ES-I3 (cell line): ENCODE results near the gene C5orf63.

Experiments used
- H3K36me3 ChIP-seq: 2 replicates; pipeline ENCODE4 v1.6.1; 2013; ENCODE audit warnings: mild to moderate bottlenecking, low read length, control low read depth, moderate library complexity; ENCODE audit not compliant: insufficient read depth
- H3K4me1 ChIP-seq: 2 replicates; pipeline ENCODE4 v1.6.1; 2013; ENCODE audit warnings: mild to moderate bottlenecking, control low read depth, low read length; ENCODE audit not compliant: insufficient read depth
- H3K9ac ChIP-seq: 2 replicates; pipeline ENCODE4 v1.6.1; 2013; ENCODE audit warnings: low read depth, mild to moderate bottlenecking, low read length, moderate library complexity
- H3K9me3 ChIP-seq: 2 replicates; pipeline ENCODE4 v1.6.1; 2013; ENCODE audit warnings: mild to moderate bottlenecking, low read length, moderate library complexity; ENCODE audit not compliant: control insufficient read depth, insufficient read depth

C5orf63 gene

DNA sequence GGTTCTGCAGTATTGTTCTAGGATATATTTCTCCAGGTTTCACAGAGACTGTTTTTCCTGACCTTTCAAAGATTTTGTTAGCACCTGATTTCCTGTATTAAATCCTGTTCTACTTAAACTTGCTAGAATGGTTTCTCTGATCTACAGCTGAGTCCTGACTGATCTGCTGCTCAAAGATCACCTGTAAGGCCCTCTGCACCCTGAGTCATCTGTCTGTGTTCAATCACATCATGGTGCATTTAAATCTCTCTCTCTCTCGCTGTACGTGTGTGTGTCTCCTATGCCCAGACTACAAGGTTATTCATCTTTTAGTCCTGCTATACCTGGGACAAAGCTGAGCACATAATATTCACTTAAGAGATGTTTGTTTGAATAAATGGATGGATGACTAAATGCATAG lies 13.3 kb upstream of the C5orf63 start:
- Histone ChIP-seq H3K4me1 (peaks cover 7% of the 10 kb centered on the region; the same call in 1 of the 2 replicates), H3K9ac (no peak overlapping the region), H3K36me3 (no peaks in the 10 kb centered on the region), H3K9me3 (no peaks in the 10 kb centered on the region)

DNA sequence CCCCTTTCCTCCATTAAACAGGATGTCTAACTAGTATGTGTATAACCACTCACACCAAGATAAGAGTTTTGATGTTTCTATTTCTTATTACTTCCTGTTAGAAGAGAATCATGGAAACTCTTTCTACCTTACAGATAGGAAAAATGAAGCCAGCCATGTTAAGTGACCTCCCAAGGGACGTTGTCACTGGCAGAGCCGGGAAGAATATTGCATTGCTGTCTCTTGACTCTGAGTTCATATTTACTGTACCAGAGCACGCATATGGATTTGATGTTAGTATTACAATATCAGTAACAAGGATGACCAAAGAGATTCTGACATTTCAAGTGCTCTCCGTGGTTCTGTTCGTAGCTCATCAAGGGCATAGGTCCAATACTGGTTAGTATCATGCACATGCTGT lies 12.5 kb upstream of the C5orf63 start:
- H3K9ac ChIP-seq, result no peak overlapping the region
- H3K9me3 ChIP-seq, result no peaks in the 10 kb centered on the region
- H3K4me1 ChIP-seq, result peaks cover 7% of the 10 kb centered on the region; the same call in 1 of the 2 replicates
- no peaks in the 10 kb centered on the region for H3K36me3 ChIP-seq

GRCh38 chr5:127085371-127085770 lies 12.1 kb upstream of the C5orf63 start:
- no peak overlapping the region for H3K9ac ChIP-seq
- H3K36me3 ChIP-seq, result no peaks in the 10 kb centered on the region
- peaks cover 9% of the 10 kb centered on the region for H3K4me1 ChIP-seq
- no peaks in the 10 kb centered on the region for H3K9me3 ChIP-seq

DNA sequence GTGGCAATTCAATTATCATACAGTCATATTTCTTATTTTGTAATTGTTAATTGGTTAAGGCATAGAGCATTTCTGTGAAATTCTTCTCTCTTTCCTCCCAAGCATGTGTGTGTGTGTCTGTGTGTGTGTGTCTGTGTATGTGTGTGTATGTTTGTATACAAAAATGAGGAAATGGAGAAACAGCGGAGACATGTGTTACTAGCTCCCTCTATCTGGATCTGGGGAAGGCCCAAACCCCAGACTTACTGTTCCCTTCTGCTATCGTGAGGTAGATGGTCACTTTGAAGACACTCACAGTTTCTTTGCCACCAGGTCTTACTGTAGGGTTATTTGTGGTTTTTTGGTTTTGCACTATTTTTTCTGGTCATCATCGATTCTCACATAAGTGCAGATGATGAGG lies 11.4 kb upstream of the C5orf63 start:
- H3K36me3 ChIP-seq, result no peaks in the 10 kb centered on the region
- no peak overlapping the region for H3K9ac ChIP-seq
- H3K9me3 ChIP-seq, result no peaks in the 10 kb centered on the region
- peaks cover 16% of the 10 kb centered on the region for H3K4me1 ChIP-seq

DNA sequence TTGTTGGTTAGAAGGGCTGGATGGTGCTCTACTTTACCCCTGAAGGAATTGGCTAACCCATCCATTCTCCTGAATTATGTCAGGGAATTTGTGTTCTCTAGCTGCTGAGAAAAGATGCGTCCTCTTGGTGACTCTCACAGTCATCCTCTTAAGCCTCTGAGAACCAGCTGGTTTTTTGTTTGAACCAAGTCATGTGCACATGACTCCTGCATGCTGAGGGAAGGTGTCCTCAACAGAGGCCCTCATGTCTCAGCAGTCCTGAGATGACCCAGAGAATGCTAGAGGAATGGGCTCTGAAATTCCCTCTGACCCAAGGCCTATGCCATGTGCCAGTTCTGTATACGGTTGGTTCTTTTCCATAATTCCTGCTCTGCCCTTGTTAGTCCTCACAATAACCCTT lies 10.4 kb upstream of the C5orf63 start:
- Histone ChIP-seq H3K4me1 (peaks cover 12% of the 10 kb centered on the region), H3K9me3 (no peaks in the 10 kb centered on the region), H3K9ac (no peak overlapping the region), H3K36me3 (no peaks in the 10 kb centered on the region)

- H3K9ac ChIP-seq, result no peak overlapping the region
- H3K4me1 ChIP-seq, result peaks cover 33% of the 10 kb centered on the region
- H3K36me3 ChIP-seq, result no peaks in the 10 kb centered on the region
- no peaks in the 10 kb centered on the region for H3K9me3 ChIP-seq
These were observed 6.7 kb upstream of the C5orf63 start for GRCh38 chr5:127079994-127080491.

DNA sequence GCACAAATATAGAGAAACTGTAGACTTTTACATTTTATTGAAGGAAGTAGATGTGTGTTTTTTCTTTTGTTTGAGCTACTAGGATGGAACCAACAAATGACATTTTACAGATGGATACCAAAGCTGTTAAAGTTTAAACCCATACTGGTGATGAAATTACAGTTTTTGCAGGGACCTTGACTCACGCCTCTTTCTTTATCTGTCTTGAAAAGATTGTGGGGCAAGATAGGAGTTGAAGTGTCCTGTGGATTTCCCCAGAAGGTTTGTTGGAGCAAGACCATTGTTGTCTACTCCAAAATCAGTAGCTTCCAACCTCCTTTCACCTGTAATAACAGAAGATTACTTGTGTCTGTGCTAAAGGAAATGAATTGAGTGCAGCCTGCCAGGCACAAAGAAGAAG lies 4.1 kb upstream of the C5orf63 start:
- H3K9me3 ChIP-seq, result no peaks in the 10 kb centered on the region
- H3K36me3 ChIP-seq, result no peaks in the 10 kb centered on the region
- peaks cover 35% of the 10 kb centered on the region for H3K4me1 ChIP-seq
- H3K9ac ChIP-seq, result no peak overlapping the region

- Histone ChIP-seq H3K9me3 (no peaks in the 10 kb centered on the region), H3K4me1 (peaks cover 35% of the 10 kb centered on the region), H3K9ac (no peak overlapping the region), H3K36me3 (no peaks in the 10 kb centered on the region)
These were observed 3.2 kb upstream of the C5orf63 start for GRCh38 chr5:127076315-127077129.

- peaks cover 30% of the 10 kb centered on the region for H3K4me1 ChIP-seq
- H3K9ac ChIP-seq, result no peak overlapping the region
- H3K36me3 ChIP-seq, result no peaks in the 10 kb centered on the region
- no peaks in the 10 kb centered on the region for H3K9me3 ChIP-seq
These were observed 1.2 kb upstream of the C5orf63 start for GRCh38 chr5:127074466-127074865.

DNA sequence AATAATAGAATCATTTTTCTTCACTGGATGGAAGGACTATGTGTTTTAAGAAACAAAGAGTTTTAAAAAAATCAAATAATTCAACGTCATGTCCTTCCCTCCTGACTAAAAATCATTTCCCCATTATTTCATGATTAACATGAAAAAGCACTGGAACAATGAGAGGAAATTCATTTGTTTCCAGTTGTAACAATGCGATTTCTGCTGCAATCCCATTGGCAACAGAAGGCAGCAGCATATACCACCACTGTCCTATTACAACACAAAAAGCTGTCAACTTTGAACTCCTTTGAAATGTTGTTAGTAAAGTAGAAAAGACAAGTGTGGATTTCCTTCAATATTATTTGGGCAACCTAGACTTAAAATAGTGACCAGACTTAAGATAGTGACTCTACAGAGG lies 3.1 kb downstream of the C5orf63 start:
- no peaks in the 10 kb centered on the region for H3K36me3 ChIP-seq
- H3K9me3 ChIP-seq, result no peaks in the 10 kb centered on the region
- H3K4me1 ChIP-seq, result peaks cover 7% of the 10 kb centered on the region; the same call in 1 of the 2 replicates
- H3K9ac ChIP-seq, result no peak overlapping the region

- no peaks in the 10 kb centered on the region for H3K36me3 ChIP-seq
- no peaks in the 10 kb centered on the region for H3K9me3 ChIP-seq
- H3K9ac ChIP-seq, result no peak overlapping the region
- peaks cover 7% of the 10 kb centered on the region; the same call in 1 of the 2 replicates for H3K4me1 ChIP-seq
These were observed 4.6 kb downstream of the C5orf63 start for GRCh38 chr5:127068493-127069214.

DNA sequence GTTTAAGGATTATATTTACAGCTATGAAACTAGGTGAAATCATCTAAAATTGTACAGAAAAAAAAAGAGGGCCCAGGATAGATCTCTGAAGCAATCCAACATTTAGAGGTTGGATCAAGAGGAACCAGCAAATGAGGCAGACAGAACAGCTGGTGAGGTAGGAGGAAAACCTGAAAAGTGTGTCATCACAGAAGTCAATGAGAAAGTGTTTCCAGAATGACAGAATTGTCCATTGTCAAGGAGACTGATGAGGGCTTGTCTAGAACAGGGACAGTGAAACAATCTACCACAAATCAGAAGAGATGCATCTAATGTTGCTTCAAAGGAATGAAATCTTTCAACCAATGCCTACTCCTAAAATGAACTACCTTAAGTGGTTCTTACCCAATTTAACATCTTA lies 6.6 kb downstream of the C5orf63 start:
- Histone ChIP-seq H3K36me3 (no peaks in the 10 kb centered on the region), H3K4me1 (peaks cover 4% of the 10 kb centered on the region; the same call in 1 of the 2 replicates), H3K9ac (no peak overlapping the region), H3K9me3 (no peaks in the 10 kb centered on the region)

- H3K4me1 ChIP-seq, result no peaks in the 10 kb centered on the region
- no peaks in the 10 kb centered on the region for H3K36me3 ChIP-seq
These were observed 9.0 kb downstream of the C5orf63 start for GRCh38 chr5:127064253-127064840.

DNA sequence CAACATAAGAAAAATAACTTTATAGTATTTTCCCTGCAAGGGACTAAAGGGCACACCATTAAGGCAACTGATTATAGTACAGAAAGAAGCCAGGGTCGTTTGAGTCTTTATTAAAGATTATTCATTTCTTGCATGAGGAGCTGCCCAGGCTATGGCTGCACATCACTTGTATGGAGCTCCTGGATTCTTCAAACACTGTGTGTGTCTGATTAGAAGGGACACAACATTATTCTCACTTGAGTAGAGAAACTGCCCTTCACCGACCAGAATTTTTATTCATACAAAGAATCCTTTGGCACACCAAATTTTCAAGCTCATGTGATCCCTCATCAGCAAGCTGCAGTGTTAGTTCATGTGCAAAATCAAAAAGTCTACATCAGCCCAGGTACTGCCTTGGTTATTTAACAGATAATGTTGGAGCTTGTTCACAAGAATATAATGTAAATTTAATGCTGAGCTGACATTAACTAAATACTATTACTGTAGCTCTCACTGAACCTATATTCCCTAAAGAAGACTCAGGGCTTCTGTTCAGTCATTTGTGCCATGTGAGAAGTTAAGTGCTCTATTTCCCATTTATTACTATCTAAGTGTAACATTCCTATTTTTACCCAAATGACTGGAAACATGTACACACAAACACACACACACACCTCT lies 9.9 kb downstream of the C5orf63 start:
- H3K4me1 ChIP-seq, result no peaks in the 10 kb centered on the region
- no peak overlapping the region for H3K9ac ChIP-seq
- H3K9me3 ChIP-seq, result no peaks in the 10 kb centered on the region
- H3K36me3 ChIP-seq, result no peaks in the 10 kb centered on the region

More at GRCh38 chr5:127064253-127064840, 9.0 kb downstream of the C5orf63 start:
- H3K9ac ChIP-seq, result no peak overlapping the region
- no peaks in the 10 kb centered on the region for H3K9me3 ChIP-seq
